HepG2 (cell line): ENCODE measurements around the gene PSMC3IP. TPM values are rescaled to one million over a fixed set of nuclear protein-coding genes. Genes with fewer than 3 reads are reported as not detected.

ENCODE experiments used
- ATM ChIP-seq: fragments of 450-650 bp; IDR thresholded peaks from 2 replicates; pipeline ENCODE4 v1.7.1; 2017; ENCODE audit warnings: mild to moderate bottlenecking, borderline replicate concordance
- ATRX ChIP-seq: sonication (generic); formaldehyde crosslinking; IDR thresholded peaks from 2 replicates; pipeline ENCODE4 v1.4.0; 2020; ENCODE audit warnings: missing genetic modification reagents, borderline replicate concordance
- BRD4 ChIP-seq: sonication (generic); formaldehyde crosslinking; IDR thresholded peaks from 2 replicates; pipeline ENCODE4 v1.4.0; 2020; ENCODE audit warnings: missing genetic modification reagents
- CBFB ChIP-seq: sonication (generic); formaldehyde crosslinking; IDR thresholded peaks from 2 replicates; pipeline ENCODE4 v1.4.0; 2020; ENCODE audit warnings: missing genetic modification reagents
- HOXA9 ChIP-seq: sonication (generic); formaldehyde crosslinking; IDR thresholded peaks from 2 replicates; pipeline ENCODE4 v1.8.1; 2022; ENCODE audit warnings: missing genetic modification reagents, mild to moderate bottlenecking, moderate library complexity, borderline replicate concordance
- JUND ChIP-seq: sonication (generic); formaldehyde crosslinking; IDR thresholded peaks from 2 replicates; pipeline ENCODE4 v1.8.0; 2022; ENCODE audit warnings: mild to moderate bottlenecking, missing genetic modification reagents
- KAT8 ChIP-seq: IDR thresholded peaks from 2 replicates; pipeline ENCODE4 v1.6.1; 2016; ENCODE audit warnings: missing genetic modification reagents, missing compliant biosample characterization
- POGZ ChIP-seq: sonication (generic); formaldehyde crosslinking; IDR thresholded peaks from 2 replicates; pipeline ENCODE4 v1.4.0; 2020; ENCODE audit warnings: mild to moderate bottlenecking, missing genetic modification reagents
- ZFAT ChIP-seq: sonication (generic); formaldehyde crosslinking; conservative IDR thresholded peaks from 2 replicates; pipeline ENCODE4 v1.8.1; 2023; ENCODE audit warnings: missing genetic modification reagents, inconsistent platforms
- ZIK1 ChIP-seq: sonication (generic); formaldehyde crosslinking; IDR thresholded peaks from 2 replicates; pipeline ENCODE4 v1.5.0; 2020; ENCODE audit warnings: mild to moderate bottlenecking, low read depth, missing genetic modification reagents, borderline replicate concordance
- ZMAT3 ChIP-seq: sonication (generic); formaldehyde crosslinking; conservative IDR thresholded peaks from 2 replicates; pipeline ENCODE4 v1.7.0; 2021; ENCODE audit warnings: missing genetic modification reagents
- ZNF138 ChIP-seq: sonication (generic); formaldehyde crosslinking; IDR thresholded peaks from 2 replicates; pipeline ENCODE4 v1.5.0; 2020; ENCODE audit warnings: mild to moderate bottlenecking, low read depth, missing genetic modification reagents
- ZNF225 ChIP-seq: sonication (generic); formaldehyde crosslinking; IDR thresholded peaks from 2 replicates; pipeline ENCODE4 v1.4.0; 2020; ENCODE audit warnings: mild to moderate bottlenecking, missing genetic modification reagents
- ZNF253 ChIP-seq: sonication (generic); formaldehyde crosslinking; IDR thresholded peaks from 2 replicates; pipeline ENCODE4 v1.8.0; 2022; ENCODE audit warnings: mild to moderate bottlenecking, missing genetic modification reagents, borderline replicate concordance
- ZNF331 ChIP-seq: sonication (generic); formaldehyde crosslinking; IDR thresholded peaks from 2 replicates; pipeline ENCODE4 v1.4.0; 2020; ENCODE audit warnings: missing genetic modification reagents
- ZNF496 ChIP-seq: sonication (generic); formaldehyde crosslinking; IDR thresholded peaks from 2 replicates; pipeline ENCODE4 v1.8.1; 2023; ENCODE audit warnings: mild to moderate bottlenecking, moderate library complexity, missing genetic modification reagents; ENCODE audit not compliant: insufficient replicate concordance
- ZNF713 ChIP-seq: sonication (generic); formaldehyde crosslinking; IDR thresholded peaks from 2 replicates; pipeline ENCODE4 v1.4.0; 2020; ENCODE audit warnings: mild to moderate bottlenecking, missing genetic modification reagents
- ZSCAN30 ChIP-seq: sonication (generic); formaldehyde crosslinking; IDR thresholded peaks from 2 replicates; pipeline ENCODE4 v1.5.0; 2020; ENCODE audit warnings: mild to moderate bottlenecking, missing genetic modification reagents
- polyA plus RNA-seq, 8 experiments: library from polyadenylated mRNA; depleted of rRNA in 3 of 8; stranded (reverse) in 7 of 8; unstranded in 1 of 8; fragments of >200 nt; fragmentation: Illumina TruSeq in 4 of 8; extraction: Trizol in 4 of 8; gene quantifications; 2 replicates each; pipeline versions ENCODE4 v1.2.1 to v1.2.3, GENCODE V29; 2011 to 2016; ENCODE audit warnings: low read depth in 4 of 8, missing spikeins in 1 of 8, mixed read lengths in 1 of 8; ENCODE audit not compliant: insufficient read depth in 1 of 8
- total RNA-seq, 5 experiments: library from RNA; depleted of rRNA; stranded (reverse); fragments of >200 nt; fragmentation: Illumina TruSeq; extraction: Trizol; gene quantifications; 2 replicates each; pipeline ENCODE4 v1.2.3, GENCODE V29; 2016; ENCODE audit warnings: low read depth in 1 of 5
- TF ChIP-seq, protein P1 (sequence below): sonication (generic); formaldehyde crosslinking; IDR thresholded peaks from 2 replicates; pipeline ENCODE4 v1.8.1; 2023; ENCODE audit warnings: mild to moderate bottlenecking, missing genetic modification reagents
- TF ChIP-seq, protein P2 (sequence below): sonication (generic); formaldehyde crosslinking; IDR thresholded peaks from 2 replicates; pipeline ENCODE4 v1.5.0; 2020; ENCODE audit warnings: missing genetic modification reagents
- TF ChIP-seq, protein P3 (sequence below): sonication (generic); formaldehyde crosslinking; IDR thresholded peaks from 2 replicates; pipeline ENCODE4 v1.4.0; 2020; ENCODE audit warnings: missing genetic modification reagents
- TF ChIP-seq, protein P4 (sequence below): IDR thresholded peaks from 2 replicates; pipeline ENCODE4 v1.6.1; 2018; ENCODE audit warnings: missing genetic modification reagents

The PSMC3IP gene
- total and polyA plus RNA-seq, 2 of the 13 experiments (the other 11 are each of a cell fraction or from before 2014, with no cell fraction given) = 6.5 to 22.4 TPM

DNA sequence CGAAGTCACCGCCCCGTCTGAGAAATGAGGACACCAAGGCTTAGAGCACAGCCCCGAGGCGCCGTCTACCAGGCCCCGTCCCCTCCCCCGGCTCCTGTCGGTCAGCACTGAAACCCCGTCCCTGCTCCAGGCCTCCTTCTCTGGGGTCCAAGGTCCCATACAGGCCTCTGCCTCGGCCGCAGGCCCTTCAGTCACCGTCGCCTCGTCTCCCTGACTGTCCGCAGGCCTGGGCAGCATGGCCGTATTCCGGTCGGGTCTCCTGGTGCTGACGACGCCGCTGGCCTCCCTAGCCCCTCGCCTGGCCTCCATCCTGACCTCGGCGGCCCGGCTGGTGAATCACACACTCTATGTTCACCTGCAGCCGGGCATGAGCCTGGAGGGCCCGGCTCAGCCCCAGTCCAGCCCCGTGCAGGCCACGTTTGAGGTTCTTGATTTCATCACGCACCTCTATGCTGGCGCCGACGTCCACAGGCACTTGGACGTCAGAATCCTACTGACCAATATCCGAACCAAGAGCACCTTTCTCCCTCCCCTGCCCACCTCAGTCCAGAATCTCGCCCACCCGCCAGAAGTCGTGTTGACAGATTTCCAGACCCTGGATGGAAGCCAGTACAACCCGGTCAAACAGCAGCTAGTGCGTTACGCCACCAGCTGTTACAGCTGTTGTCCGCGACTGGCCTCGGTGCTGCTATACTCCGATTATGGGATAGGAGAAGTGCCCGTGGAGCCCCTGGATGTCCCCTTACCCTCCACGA lies 15.0 kb downstream of the PSMC3IP start (continued):
- TF ChIP-seq, protein P1, sequence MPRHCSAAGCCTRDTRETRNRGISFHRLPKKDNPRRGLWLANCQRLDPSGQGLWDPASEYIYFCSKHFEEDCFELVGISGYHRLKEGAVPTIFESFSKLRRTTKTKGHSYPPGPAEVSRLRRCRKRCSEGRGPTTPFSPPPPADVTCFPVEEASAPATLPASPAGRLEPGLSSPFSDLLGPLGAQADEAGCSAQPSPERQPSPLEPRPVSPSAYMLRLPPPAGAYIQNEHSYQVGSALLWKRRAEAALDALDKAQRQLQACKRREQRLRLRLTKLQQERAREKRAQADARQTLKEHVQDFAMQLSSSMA = no peak
- TF ChIP-seq ZIK1 (no peak; the same call in 1 of the 2 replicates), POGZ (CRISPR knock-in tag) (no peak; the same call in 1 of the 2 replicates), ZNF496 (CRISPR knock-in tag) (no peak), ATM (no peak), KAT8 (CRISPR knock-in tag) (no peak), ZMAT3 (CRISPR knock-in tag) (peak; percentile 37; the same call in 1 of the 2 replicates), ZNF713 (CRISPR knock-in tag) (no peak), BRD4 (CRISPR knock-in tag) (no peak), JUND (CRISPR knock-in tag) (no peak), ZNF138 (CRISPR knock-in tag) (0 out of 2 replicates have a peak, but pooled peaks have one; percentile 44), ZFAT (no peak), ATRX (CRISPR knock-in tag) (no peak), ZNF253 (CRISPR knock-in tag) (peak; percentile 76; the same call in 1 of the 2 replicates), ZNF225 (CRISPR knock-in tag) (no peak; the same call in 1 of the 2 replicates), ZNF331 (CRISPR knock-in tag) (peak; percentile 33), CBFB (CRISPR knock-in tag) (no peak), HOXA9 (CRISPR knock-in tag) (no peak), ZSCAN30 (0 out of 2 replicates have a peak, but pooled peaks have one; percentile 73)
- TF ChIP-seq, protein P2, sequence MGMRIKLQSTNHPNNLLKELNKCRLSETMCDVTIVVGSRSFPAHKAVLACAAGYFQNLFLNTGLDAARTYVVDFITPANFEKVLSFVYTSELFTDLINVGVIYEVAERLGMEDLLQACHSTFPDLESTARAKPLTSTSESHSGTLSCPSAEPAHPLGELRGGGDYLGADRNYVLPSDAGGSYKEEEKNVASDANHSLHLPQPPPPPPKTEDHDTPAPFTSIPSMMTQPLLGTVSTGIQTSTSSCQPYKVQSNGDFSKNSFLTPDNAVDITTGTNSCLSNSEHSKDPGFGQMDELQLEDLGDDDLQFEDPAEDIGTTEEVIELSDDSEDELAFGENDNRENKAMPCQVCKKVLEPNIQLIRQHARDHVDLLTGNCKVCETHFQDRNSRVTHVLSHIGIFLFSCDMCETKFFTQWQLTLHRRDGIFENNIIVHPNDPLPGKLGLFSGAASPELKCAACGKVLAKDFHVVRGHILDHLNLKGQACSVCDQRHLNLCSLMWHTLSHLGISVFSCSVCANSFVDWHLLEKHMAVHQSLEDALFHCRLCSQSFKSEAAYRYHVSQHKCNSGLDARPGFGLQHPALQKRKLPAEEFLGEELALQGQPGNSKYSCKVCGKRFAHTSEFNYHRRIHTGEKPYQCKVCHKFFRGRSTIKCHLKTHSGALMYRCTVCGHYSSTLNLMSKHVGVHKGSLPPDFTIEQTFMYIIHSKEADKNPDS = no peak
- TF ChIP-seq, protein P3, sequence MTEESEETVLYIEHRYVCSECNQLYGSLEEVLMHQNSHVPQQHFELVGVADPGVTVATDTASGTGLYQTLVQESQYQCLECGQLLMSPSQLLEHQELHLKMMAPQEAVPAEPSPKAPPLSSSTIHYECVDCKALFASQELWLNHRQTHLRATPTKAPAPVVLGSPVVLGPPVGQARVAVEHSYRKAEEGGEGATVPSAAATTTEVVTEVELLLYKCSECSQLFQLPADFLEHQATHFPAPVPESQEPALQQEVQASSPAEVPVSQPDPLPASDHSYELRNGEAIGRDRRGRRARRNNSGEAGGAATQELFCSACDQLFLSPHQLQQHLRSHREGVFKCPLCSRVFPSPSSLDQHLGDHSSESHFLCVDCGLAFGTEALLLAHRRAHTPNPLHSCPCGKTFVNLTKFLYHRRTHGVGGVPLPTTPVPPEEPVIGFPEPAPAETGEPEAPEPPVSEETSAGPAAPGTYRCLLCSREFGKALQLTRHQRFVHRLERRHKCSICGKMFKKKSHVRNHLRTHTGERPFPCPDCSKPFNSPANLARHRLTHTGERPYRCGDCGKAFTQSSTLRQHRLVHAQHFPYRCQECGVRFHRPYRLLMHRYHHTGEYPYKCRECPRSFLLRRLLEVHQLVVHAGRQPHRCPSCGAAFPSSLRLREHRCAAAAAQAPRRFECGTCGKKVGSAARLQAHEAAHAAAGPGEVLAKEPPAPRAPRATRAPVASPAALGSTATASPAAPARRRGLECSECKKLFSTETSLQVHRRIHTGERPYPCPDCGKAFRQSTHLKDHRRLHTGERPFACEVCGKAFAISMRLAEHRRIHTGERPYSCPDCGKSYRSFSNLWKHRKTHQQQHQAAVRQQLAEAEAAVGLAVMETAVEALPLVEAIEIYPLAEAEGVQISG (CRISPR knock-in tag) = no peak
- TF ChIP-seq, protein P4, sequence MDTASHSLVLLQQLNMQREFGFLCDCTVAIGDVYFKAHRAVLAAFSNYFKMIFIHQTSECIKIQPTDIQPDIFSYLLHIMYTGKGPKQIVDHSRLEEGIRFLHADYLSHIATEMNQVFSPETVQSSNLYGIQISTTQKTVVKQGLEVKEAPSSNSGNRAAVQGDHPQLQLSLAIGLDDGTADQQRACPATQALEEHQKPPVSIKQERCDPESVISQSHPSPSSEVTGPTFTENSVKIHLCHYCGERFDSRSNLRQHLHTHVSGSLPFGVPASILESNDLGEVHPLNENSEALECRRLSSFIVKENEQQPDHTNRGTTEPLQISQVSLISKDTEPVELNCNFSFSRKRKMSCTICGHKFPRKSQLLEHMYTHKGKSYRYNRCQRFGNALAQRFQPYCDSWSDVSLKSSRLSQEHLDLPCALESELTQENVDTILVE (CRISPR knock-in tag) = no peak; the same call in 1 of the 2 replicates
